Skeletal muscle tissue (tissue), 4 donors: ENCODE data around the gene BICDL2. TPM values are rescaled to one million over a fixed set of nuclear protein-coding genes. Genes with fewer than 3 reads are reported as not detected.

Experiments used
- H3K27ac ChIP-seq: one replicate; pipeline ENCODE4 v1.7.0; 2013; ENCODE audit warnings: mild to moderate bottlenecking, low read depth, low read length, inconsistent platforms
- H3K27me3 ChIP-seq, 3 donors: one replicate each; pipeline ENCODE4 v1.7.0; 2013; ENCODE audit warnings: low read length in 3 of 3; ENCODE audit not compliant: control insufficient read depth in 3 of 3, insufficient read depth in 3 of 3
- H3K36me3 ChIP-seq, 3 donors: one replicate each; pipeline ENCODE4 v1.7.0; 2013; ENCODE audit warnings: low read length in 3 of 3; ENCODE audit not compliant: control insufficient read depth in 3 of 3, insufficient read depth in 3 of 3
- H3K4me1 ChIP-seq, 3 donors: one replicate each; pipeline ENCODE4 v1.7.0; 2013; ENCODE audit warnings: low read length in 3 of 3, mild to moderate bottlenecking in 3 of 3; ENCODE audit not compliant: control insufficient read depth in 3 of 3, insufficient read depth in 3 of 3
- H3K4me3 ChIP-seq, 3 donors: one replicate each; pipeline ENCODE4 v1.7.0; 2013; ENCODE audit warnings: low read length in 3 of 3
- H3K9ac ChIP-seq, 3 donors: one replicate each; pipeline ENCODE4 v1.7.0; 2013; ENCODE audit warnings: low read length in 3 of 3, mild to moderate bottlenecking in 3 of 3, moderate library complexity in 2 of 3, low read depth in 1 of 3
- H3K9me3 ChIP-seq, 3 donors: one replicate each; pipeline ENCODE4 v1.7.0; 2013; ENCODE audit warnings: low read length in 3 of 3; ENCODE audit not compliant: control insufficient read depth in 3 of 3
- total RNA-seq: library from RNA; depleted of rRNA; stranded (reverse); fragments of >200 nt; gene quantifications from one replicate; pipeline ENCODE4 v1.2.3, GENCODE V29; 2014
- donor health status: Osteomylitis.

The BICDL2 gene
- total RNA-seq, 1 donor from 2014 or later, result not detected

GRCh38 chr16:2987833-2988232 lies 48.9 kb downstream of the BICDL2 start:
- Histone ChIP-seq H3K27ac (no peak overlapping the region), H3K9ac (no peak overlapping the region), H3K4me3 (no peak overlapping the region), H3K27me3 (peaks cover 0 to 9% (median 8%) of the 10 kb centered on the region in 3 donors), H3K4me1 (peaks cover 27 to 36% (median 29%) of the 10 kb centered on the region in 3 donors), H3K36me3 (no peaks in the 10 kb centered on the region), H3K9me3 (no peaks in the 10 kb centered on the region)

- Histone ChIP-seq H3K4me1 (peaks cover 27 to 36% (median 29%) of the 10 kb centered on the region in 3 donors), H3K9me3 (no peaks in the 10 kb centered on the region), H3K9ac (no peak overlapping the region), H3K4me3 (no peak overlapping the region), H3K36me3 (no peaks in the 10 kb centered on the region), H3K27me3 (peaks cover 0 to 9% (median 8%) of the 10 kb centered on the region in 3 donors), H3K27ac (no peak overlapping the region)
These were observed 49.5 kb downstream of the BICDL2 start for GRCh38 chr16:2987286-2987685.

GRCh38 chr16:2986623-2987188 lies 50.0 kb downstream of the BICDL2 start:
- Histone ChIP-seq H3K9me3 (no peaks in the 10 kb centered on the region), H3K9ac (peak overlapping the region in 1 of 3 donors; percentile 80), H3K4me3 (no peak overlapping the region), H3K36me3 (no peaks in the 10 kb centered on the region), H3K27me3 (peaks cover 0 to 9% (median 8%) of the 10 kb centered on the region in 3 donors), H3K27ac (no peak overlapping the region), H3K4me1 (peaks cover 27 to 36% (median 29%) of the 10 kb centered on the region in 3 donors)

GRCh38 chr16:2985893-2986355 lies 50.8 kb downstream of the BICDL2 start:
- peak overlapping the region in 2 of 3 donors; percentile 44 to 58 for H3K4me3 ChIP-seq

GRCh38 chr16:2985462-2985861 lies 51.3 kb downstream of the BICDL2 start:
- Histone ChIP-seq H3K9ac (peak overlapping the region; percentile 24 to 80 (median 40)), H3K27ac (peak overlapping the region; percentile 88), H3K4me1 (peaks cover 30 to 41% (median 32%) of the 10 kb centered on the region in 3 donors), H3K36me3 (no peaks in the 10 kb centered on the region), H3K4me3 (peak overlapping the region in 2 of 3 donors; percentile 44 to 58), H3K27me3 (peaks cover 0 to 8% (median 8%) of the 10 kb centered on the region in 3 donors), H3K9me3 (no peaks in the 10 kb centered on the region)

More at GRCh38 chr16:2985893-2986355, 50.8 kb downstream of the BICDL2 start:
- Histone ChIP-seq H3K9ac (peak overlapping the region; percentile 24 to 80 (median 40)), H3K4me1 (peaks cover 28 to 36% (median 30%) of the 10 kb centered on the region in 3 donors), H3K27me3 (peaks cover 0 to 9% (median 8%) of the 10 kb centered on the region in 3 donors), H3K9me3 (no peaks in the 10 kb centered on the region), H3K36me3 (no peaks in the 10 kb centered on the region), H3K27ac (peak overlapping the region; percentile 88)

- H3K4me1 ChIP-seq, result peaks cover 30 to 48% (median 37%) of the 10 kb centered on the region in 3 donors
- H3K4me3 ChIP-seq, result peak overlapping the region in 1 of 3 donors; percentile 35
- H3K36me3 ChIP-seq, result no peaks in the 10 kb centered on the region
- no peaks in the 10 kb centered on the region for H3K9me3 ChIP-seq
- peaks cover 5 to 10% (median 6%) of the 10 kb centered on the region in 3 donors for H3K27me3 ChIP-seq
- peak overlapping the region in 2 of 3 donors; percentile 40 to 50 for H3K9ac ChIP-seq
- no peak overlapping the region for H3K27ac ChIP-seq
These were observed 53.0 kb downstream of the BICDL2 start for GRCh38 chr16:2983706-2984136.

GRCh38 chr16:2982402-2982801 lies 54.3 kb downstream of the BICDL2 start:
- H3K9me3 ChIP-seq, result no peaks in the 10 kb centered on the region
- peaks cover 5 to 10% (median 7%) of the 10 kb centered on the region in 3 donors for H3K27me3 ChIP-seq
- H3K4me3 ChIP-seq, result no peak overlapping the region
- no peak overlapping the region for H3K27ac ChIP-seq
- H3K4me1 ChIP-seq, result peaks cover 30 to 45% (median 37%) of the 10 kb centered on the region in 3 donors
- H3K9ac ChIP-seq, result no peak overlapping the region
- no peaks in the 10 kb centered on the region for H3K36me3 ChIP-seq

- Histone ChIP-seq H3K4me3 (no peak overlapping the region), H3K4me1 (peaks cover 28 to 41% (median 36%) of the 10 kb centered on the region in 3 donors), H3K9ac (no peak overlapping the region)
These were observed 54.9 kb downstream of the BICDL2 start for GRCh38 chr16:2981899-2982250.

GRCh38 chr16:2981177-2981898 lies 55.4 kb downstream of the BICDL2 start:
- H3K36me3 ChIP-seq, result no peaks in the 10 kb centered on the region
- H3K4me3 ChIP-seq, result peak overlapping the region in 1 of 3 donors; percentile 98
- no peaks in the 10 kb centered on the region for H3K9me3 ChIP-seq
- H3K27me3 ChIP-seq, result peaks cover 5 to 10% (median 7%) of the 10 kb centered on the region in 3 donors
- H3K9ac ChIP-seq, result peak overlapping the region in 2 of 3 donors; percentile 90 to 97
- H3K4me1 ChIP-seq, result peaks cover 24 to 36% (median 30%) of the 10 kb centered on the region in 3 donors
- H3K27ac ChIP-seq, result no peak overlapping the region

More at GRCh38 chr16:2981899-2982250, 54.9 kb downstream of the BICDL2 start:
- no peak overlapping the region for H3K27ac ChIP-seq
- peaks cover 5 to 10% (median 7%) of the 10 kb centered on the region in 3 donors for H3K27me3 ChIP-seq
- no peaks in the 10 kb centered on the region for H3K36me3 ChIP-seq
- no peaks in the 10 kb centered on the region for H3K9me3 ChIP-seq
